Activated CD4-positive, alpha-beta T cell treated with anti-CD3 and anti-CD28 coated beads, Interleukin-2, amount 50 U/mL, for 24 hours (primary cell): ENCODE results near the gene FBN3.

ENCODE experiments used
- DNase-seq, 2 donors: peaks; one replicate each; pipeline ENCODE4 v3.0.0-alpha.2; 2020; ENCODE audit warnings: low read depth in 1 of 2, low spot score in 1 of 2

FBN3 gene

GRCh38 chr19:8148410-8149260 is 757 bp downstream of the FBN3 start:
- DNase-seq: no peak

GRCh38 chr19:8148088-8148409 is 1.3 kb downstream of the FBN3 start:
- no peak for DNase-seq

- no peak for DNase-seq
These were observed 1.8 kb downstream of the FBN3 start for GRCh38 chr19:8147582-8147978.

GRCh38 chr19:8146877-8147581 is 2.4 kb downstream of the FBN3 start:
- DNase-seq: no peak

- DNase-seq: no peak
These were observed 5.0 kb downstream of the FBN3 start for GRCh38 chr19:8144273-8144995.

GRCh38 chr19:8143041-8143440 is 6.4 kb downstream of the FBN3 start:
- DNase-seq: no peak

GRCh38 chr19:8142513-8142900 is 6.9 kb downstream of the FBN3 start:
- no peak for DNase-seq

- no peak for DNase-seq
These were observed 7.5 kb downstream of the FBN3 start for GRCh38 chr19:8141726-8142512.

- no peak for DNase-seq
These were observed 11.2 kb downstream of the FBN3 start for GRCh38 chr19:8138201-8138600.

- no peak for DNase-seq
These were observed 12.0 kb downstream of the FBN3 start for GRCh38 chr19:8137425-8137824.

GRCh38 chr19:8135946-8136618 is 13.3 kb downstream of the FBN3 start:
- no peak for DNase-seq

GRCh38 chr19:8132858-8133458 is 16.4 kb downstream of the FBN3 start:
- DNase-seq: no peak

GRCh38 chr19:8131517-8131916 is 17.9 kb downstream of the FBN3 start:
- DNase-seq: no peak

GRCh38 chr19:8129061-8129618 is 20.3 kb downstream of the FBN3 start:
- DNase-seq: no peak

GRCh38 chr19:8128551-8128950 is 20.8 kb downstream of the FBN3 start:
- no peak for DNase-seq

GRCh38 chr19:8127311-8127710 is 22.1 kb downstream of the FBN3 start:
- DNase-seq: no peak

GRCh38 chr19:8126511-8126910 is 22.9 kb downstream of the FBN3 start:
- no peak for DNase-seq

- no peak for DNase-seq
These were observed 23.4 kb downstream of the FBN3 start for GRCh38 chr19:8126008-8126407.

GRCh38 chr19:8123683-8124082 is 25.7 kb downstream of the FBN3 start:
- DNase-seq: no peak
